HUDEP-2 (cell line): Measurements from ENCODE around the gene DOCK3.
"Not testable (repeated sequence)": the region's sequence is repeated elsewhere in the genome, so short reads cannot be mapped to it uniquely, and the experiment has no call there.

ENCODE experiments used
- DNase-seq, 76 experiments: peaks; one replicate each; lab custom pipeline; 2025; ENCODE audit not compliant: unreplicated experiment in 76 of 76; lab: John Stamatoyannopoulos, UW

Gene DOCK3

GRCh38 chr3:50781766-50782165 is 107.0 kb downstream of the DOCK3 start:
- DNase-seq = not testable (repeated sequence)

GRCh38 chr3:50786631-50787030 is 111.9 kb downstream of the DOCK3 start:
- DNase-seq = no peak

GRCh38 chr3:50790894-50791293 is 116.2 kb downstream of the DOCK3 start:
- not testable (repeated sequence) for DNase-seq

- DNase-seq = no peak
These were observed 117.8 kb downstream of the DOCK3 start for GRCh38 chr3:50792568-50792967.

- DNase-seq = not testable (repeated sequence)
These were observed 129.1 kb downstream of the DOCK3 start for GRCh38 chr3:50803805-50804204.

- not testable (repeated sequence) for DNase-seq
These were observed 129.6 kb downstream of the DOCK3 start for GRCh38 chr3:50804376-50804775.

GRCh38 chr3:50805321-50805720 is 130.6 kb downstream of the DOCK3 start:
- no peak for DNase-seq

- no peak for DNase-seq
These were observed 131.3 kb downstream of the DOCK3 start for GRCh38 chr3:50806031-50806430.

GRCh38 chr3:50806806-50807205 is 132.1 kb downstream of the DOCK3 start:
- DNase-seq = no peak

- DNase-seq = peak in 1 of 76 experiments; percentile 1
These were observed 132.5 kb downstream of the DOCK3 start for GRCh38 chr3:50807266-50807665.

GRCh38 chr3:50811893-50812292 is 137.2 kb downstream of the DOCK3 start:
- DNase-seq = no peak

GRCh38 chr3:50815844-50816243 is 141.1 kb downstream of the DOCK3 start:
- DNase-seq = no peak

GRCh38 chr3:50816894-50817293 is 142.2 kb downstream of the DOCK3 start:
- no peak for DNase-seq

- DNase-seq = no peak
These were observed 143.2 kb downstream of the DOCK3 start for GRCh38 chr3:50817756-50818529.

- no peak for DNase-seq
These were observed 145.2 kb downstream of the DOCK3 start for GRCh38 chr3:50819882-50820281.

GRCh38 chr3:50825841-50826240 is 151.1 kb downstream of the DOCK3 start:
- no peak for DNase-seq

- DNase-seq = no peak
These were observed 155.7 kb downstream of the DOCK3 start for GRCh38 chr3:50830451-50830850.

GRCh38 chr3:50831009-50831408 is 156.3 kb downstream of the DOCK3 start:
- DNase-seq = not testable (repeated sequence)

- DNase-seq = no peak
These were observed 166.3 kb downstream of the DOCK3 start for GRCh38 chr3:50840983-50841489.

- no peak for DNase-seq
These were observed 173.6 kb downstream of the DOCK3 start for GRCh38 chr3:50848308-50848707.

GRCh38 chr3:50850639-50851511 is 176.1 kb downstream of the DOCK3 start:
- DNase-seq = no peak

GRCh38 chr3:50853936-50854335 is 179.2 kb downstream of the DOCK3 start:
- no peak for DNase-seq
